H1 (cell line): ENCODE results near the gene CC2D1B.

Experiments used
- CBX5 ChIP-seq: fragments of 300-800, 300-1000 bp; sonication (generic); IDR thresholded peaks from 2 replicates; pipeline ENCODE4 v1.7.1; 2016; ENCODE audit warnings: antibody characterized with exemption, low read length, low read depth
- EP300 ChIP-seq, 2 experiments: IDR thresholded peaks; 1 replicate in 1 of 2; 2 replicates in 1 of 2; pipeline ENCODE4 v1.6.1; 2011 to 2012; ENCODE audit warnings: low read depth in 2 of 2, low read length in 2 of 2, mild to moderate bottlenecking in 2 of 2, borderline replicate concordance in 1 of 2, inconsistent platforms in 1 of 2, moderate library complexity in 1 of 2
- EZH2 ChIP-seq: fragments of 200-600 bp; sonication (generic); IDR thresholded peaks from 2 replicates; pipeline ENCODE4 v1.7.1; 2012; ENCODE audit warnings: low read depth, mild to moderate bottlenecking, moderate library complexity, low read length, inconsistent platforms; ENCODE audit not compliant: severe bottlenecking
- FOSL1 ChIP-seq: IDR thresholded peaks from 2 replicates; pipeline ENCODE4 v1.6.1; 2011; ENCODE audit warnings: mild to moderate bottlenecking, low read depth, low read length, moderate library complexity; ENCODE audit not compliant: insufficient read depth
- JUN ChIP-seq: IDR thresholded peaks from 2 replicates; pipeline ENCODE4 v1.6.1; 2011; ENCODE audit warnings: low read depth, mild to moderate bottlenecking, improper control_type of control experiment, low read length
- POLR2A ChIP-seq, 2 experiments: IDR thresholded peaks; 1 replicate in 1 of 2; 2 replicates in 1 of 2; pipeline ENCODE4 v1.6.1; 2011; ENCODE audit warnings: low read depth in 2 of 2, low read length in 2 of 2, mild to moderate bottlenecking in 2 of 2; ENCODE audit errors: control extremely low read depth in 1 of 2
- POLR2AphosphoS5 ChIP-seq: IDR thresholded peaks from 2 replicates; pipeline ENCODE4 v1.6.1; 2011; ENCODE audit warnings: low read depth, low read length
- RAD21 ChIP-seq, 2 experiments: IDR thresholded peaks in 1 of 2; conservative IDR thresholded peaks in 1 of 2; 2 replicates each; pipeline ENCODE4 v1.6.1; 2011; ENCODE audit warnings: low read depth in 2 of 2, low read length in 2 of 2, improper control_type of control experiment in 1 of 2, inconsistent platforms in 1 of 2, mild to moderate bottlenecking in 1 of 2, moderate library complexity in 1 of 2
- SUZ12 ChIP-seq: fragments of 200-600 bp; sonication (generic); IDR thresholded peaks from 2 replicates; pipeline ENCODE4 v1.6.1; 2012; ENCODE audit warnings: mild to moderate bottlenecking, inconsistent platforms, low read length, moderate library complexity, mixed read lengths
- TF ChIP-seq, protein P1 (sequence below): IDR thresholded peaks from 2 replicates; pipeline ENCODE4 v1.6.1; 2012; ENCODE audit warnings: inconsistent platforms
- TF ChIP-seq, protein P2 (sequence below), 3 experiments: IDR thresholded peaks; 1 replicate in 2 of 3; 2 replicates in 1 of 3; pipeline versions ENCODE4 v1.5.1 to v1.6.1; 2011; ENCODE audit warnings: low read length in 3 of 3, mild to moderate bottlenecking in 3 of 3, inconsistent platforms in 2 of 3, low read depth in 1 of 3, moderate library complexity in 1 of 3; ENCODE audit not compliant: insufficient read depth in 1 of 3; ENCODE audit errors: control extremely low read depth in 1 of 3
- TF ChIP-seq, protein P3 (sequence below): IDR thresholded peaks from 2 replicates; pipeline ENCODE4 v1.6.1; 2012; ENCODE audit warnings: low read length, inconsistent platforms

DNA sequence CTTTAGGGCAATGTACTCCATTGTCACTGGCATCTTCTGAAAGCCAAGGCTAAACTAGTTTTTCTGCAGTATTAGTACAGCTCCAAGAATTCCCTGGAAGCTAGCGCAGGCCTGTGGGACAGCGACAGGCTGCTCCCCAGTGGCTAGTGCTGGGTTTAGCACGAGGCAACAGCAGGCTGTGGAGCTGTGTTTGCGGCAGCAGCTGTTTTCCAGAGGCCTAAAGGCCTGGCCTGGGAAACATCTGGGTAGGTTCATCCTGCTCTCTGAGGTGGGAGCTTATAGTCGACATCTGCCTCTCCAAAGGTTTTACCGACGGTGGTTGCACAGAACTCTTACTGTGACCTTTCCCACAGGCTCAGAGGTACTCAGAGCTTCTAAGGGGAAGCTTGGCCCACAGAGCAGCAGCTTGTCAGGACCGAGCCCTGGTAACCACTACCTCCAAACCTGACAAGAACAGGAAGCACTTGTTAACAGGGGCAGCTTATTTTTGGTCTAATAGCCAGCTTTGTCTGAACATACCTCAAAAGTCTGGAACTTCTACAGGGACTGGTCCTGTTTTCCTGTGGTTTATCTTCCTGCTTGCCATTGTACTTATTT is 17.2 kb downstream of the CC2D1B start:
- TF ChIP-seq CBX5 (no peak), EP300 (IDR thresholded peaks at IDR 0.05; ENCODE audit: borderline replicate concordance in 1 of 2, low read depth in 2 of 2, low read length in 2 of 2) (no peak), FOSL1 (no peak), EZH2 (no peak), POLR2AphosphoS5 (no peak), POLR2A (IDR thresholded peaks at IDR 0.05; ENCODE audit: control extremely low read depth in 1 of 2, low read depth in 2 of 2, low read length in 2 of 2) (no peak), SUZ12 (no peak), JUN (no peak), RAD21 (IDR thresholded peaks at IDR 0.05 in 1 of 2, conservative IDR thresholded peaks at IDR 0.05 in 1 of 2; ENCODE audit: low read depth in 2 of 2, low read length in 2 of 2) (peak; percentile 90 to 94)
- TF ChIP-seq, protein P1, sequence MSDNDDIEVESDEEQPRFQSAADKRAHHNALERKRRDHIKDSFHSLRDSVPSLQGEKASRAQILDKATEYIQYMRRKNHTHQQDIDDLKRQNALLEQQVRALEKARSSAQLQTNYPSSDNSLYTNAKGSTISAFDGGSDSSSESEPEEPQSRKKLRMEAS: peak; percentile 58
- TF ChIP-seq, protein P2, sequence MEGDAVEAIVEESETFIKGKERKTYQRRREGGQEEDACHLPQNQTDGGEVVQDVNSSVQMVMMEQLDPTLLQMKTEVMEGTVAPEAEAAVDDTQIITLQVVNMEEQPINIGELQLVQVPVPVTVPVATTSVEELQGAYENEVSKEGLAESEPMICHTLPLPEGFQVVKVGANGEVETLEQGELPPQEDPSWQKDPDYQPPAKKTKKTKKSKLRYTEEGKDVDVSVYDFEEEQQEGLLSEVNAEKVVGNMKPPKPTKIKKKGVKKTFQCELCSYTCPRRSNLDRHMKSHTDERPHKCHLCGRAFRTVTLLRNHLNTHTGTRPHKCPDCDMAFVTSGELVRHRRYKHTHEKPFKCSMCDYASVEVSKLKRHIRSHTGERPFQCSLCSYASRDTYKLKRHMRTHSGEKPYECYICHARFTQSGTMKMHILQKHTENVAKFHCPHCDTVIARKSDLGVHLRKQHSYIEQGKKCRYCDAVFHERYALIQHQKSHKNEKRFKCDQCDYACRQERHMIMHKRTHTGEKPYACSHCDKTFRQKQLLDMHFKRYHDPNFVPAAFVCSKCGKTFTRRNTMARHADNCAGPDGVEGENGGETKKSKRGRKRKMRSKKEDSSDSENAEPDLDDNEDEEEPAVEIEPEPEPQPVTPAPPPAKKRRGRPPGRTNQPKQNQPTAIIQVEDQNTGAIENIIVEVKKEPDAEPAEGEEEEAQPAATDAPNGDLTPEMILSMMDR (IDR thresholded peaks at IDR 0.05; ENCODE audit: control extremely low read depth in 1 of 3, insufficient read depth in 1 of 3, low read depth in 1 of 3, low read length in 3 of 3): peak; percentile 71 to 84 (median 78)
- TF ChIP-seq, protein P3, sequence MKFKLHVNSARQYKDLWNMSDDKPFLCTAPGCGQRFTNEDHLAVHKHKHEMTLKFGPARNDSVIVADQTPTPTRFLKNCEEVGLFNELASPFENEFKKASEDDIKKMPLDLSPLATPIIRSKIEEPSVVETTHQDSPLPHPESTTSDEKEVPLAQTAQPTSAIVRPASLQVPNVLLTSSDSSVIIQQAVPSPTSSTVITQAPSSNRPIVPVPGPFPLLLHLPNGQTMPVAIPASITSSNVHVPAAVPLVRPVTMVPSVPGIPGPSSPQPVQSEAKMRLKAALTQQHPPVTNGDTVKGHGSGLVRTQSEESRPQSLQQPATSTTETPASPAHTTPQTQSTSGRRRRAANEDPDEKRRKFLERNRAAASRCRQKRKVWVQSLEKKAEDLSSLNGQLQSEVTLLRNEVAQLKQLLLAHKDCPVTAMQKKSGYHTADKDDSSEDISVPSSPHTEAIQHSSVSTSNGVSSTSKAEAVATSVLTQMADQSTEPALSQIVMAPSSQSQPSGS: no peak
